HG03575 (cell line): ENCODE data around the gene MYO19.
"Not testable (repeated sequence)": the region's sequence is repeated elsewhere in the genome, so short reads cannot be mapped to it uniquely, and the experiment has no call there.

Experiments used
- ATAC-seq: cut with Tn5 transposase; IDR thresholded peaks from one replicate; pipeline ENCODE4 v1.9.1; 2021; ENCODE audit not compliant: unreplicated experiment, insufficient number of reproducible peaks, low FRiP score; ENCODE audit errors: extremely low read depth

MYO19 gene

GRCh38 chr17:36475346-36475970 lies 59.2 kb downstream of the MYO19 start:
- no peak for ATAC-seq

GRCh38 chr17:36474571-36474970 lies 60.1 kb downstream of the MYO19 start:
- no peak for ATAC-seq

- no peak for ATAC-seq
Measured at GRCh38 chr17:36470499-36470898, 64.2 kb downstream of the MYO19 start.

- ATAC-seq = no peak
Measured at GRCh38 chr17:36469733-36470132, 64.9 kb downstream of the MYO19 start.

- ATAC-seq = no peak
Measured at GRCh38 chr17:36468903-36469635, 65.6 kb downstream of the MYO19 start.

GRCh38 chr17:36464765-36465088 lies 69.9 kb downstream of the MYO19 start:
- no peak for ATAC-seq

GRCh38 chr17:36463916-36464764 lies 70.5 kb downstream of the MYO19 start:
- ATAC-seq = no peak

GRCh38 chr17:36461330-36462110 lies 73.1 kb downstream of the MYO19 start:
- ATAC-seq = no peak

GRCh38 chr17:36460265-36460937 lies 74.3 kb downstream of the MYO19 start:
- ATAC-seq = no peak

GRCh38 chr17:36459601-36460000 lies 75.1 kb downstream of the MYO19 start:
- no peak for ATAC-seq

GRCh38 chr17:36459045-36459444 lies 75.6 kb downstream of the MYO19 start:
- no peak for ATAC-seq

- ATAC-seq = not testable (repeated sequence)
Measured at GRCh38 chr17:36457701-36458100, 77.0 kb downstream of the MYO19 start.

GRCh38 chr17:36452888-36453287 lies 81.8 kb downstream of the MYO19 start:
- not testable (repeated sequence) for ATAC-seq

- not testable (repeated sequence) for ATAC-seq
Measured at GRCh38 chr17:36449997-36450396, 84.7 kb downstream of the MYO19 start.
